IPS DF 4.7 (cell line): ENCODE data around the gene PODXL2.

ENCODE experiments used
- DNase-seq: peaks from one replicate; pipeline ENCODE4 v3.0.0-alpha.2; 2013; ENCODE audit warnings: low spot score; ENCODE audit errors: extremely low read depth

The PODXL2 gene

GRCh38 chr3:127629467-127630403 is 750 bp downstream of the PODXL2 start:
- no peak for DNase-seq

- DNase-seq, result no peak
These were observed 2.1 kb downstream of the PODXL2 start for GRCh38 chr3:127630811-127631714.

GRCh38 chr3:127632035-127632820 is 3.2 kb downstream of the PODXL2 start:
- DNase-seq, result no peak

- DNase-seq, result no peak
These were observed 5.7 kb downstream of the PODXL2 start for GRCh38 chr3:127634653-127635052.

DNA sequence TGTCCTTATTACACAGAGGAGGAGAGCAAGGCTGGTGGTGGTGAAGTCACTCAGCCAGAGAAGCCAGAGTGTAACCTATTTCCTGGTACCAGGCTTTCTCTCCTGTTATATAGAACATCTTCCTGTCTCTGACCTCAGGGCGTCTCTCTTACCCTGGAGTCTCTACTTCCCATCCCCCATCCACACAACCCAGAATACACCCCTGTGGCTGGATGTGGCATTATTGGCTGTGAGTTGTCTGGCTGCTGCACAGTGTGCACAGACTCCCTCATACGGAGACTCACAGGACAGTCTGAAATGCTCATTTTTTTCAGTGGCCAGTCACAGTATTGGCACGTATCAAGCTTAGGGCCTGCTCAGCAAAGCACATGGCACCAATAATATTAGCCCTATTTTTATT is 8.6 kb downstream of the PODXL2 start:
- no peak for DNase-seq

DNA sequence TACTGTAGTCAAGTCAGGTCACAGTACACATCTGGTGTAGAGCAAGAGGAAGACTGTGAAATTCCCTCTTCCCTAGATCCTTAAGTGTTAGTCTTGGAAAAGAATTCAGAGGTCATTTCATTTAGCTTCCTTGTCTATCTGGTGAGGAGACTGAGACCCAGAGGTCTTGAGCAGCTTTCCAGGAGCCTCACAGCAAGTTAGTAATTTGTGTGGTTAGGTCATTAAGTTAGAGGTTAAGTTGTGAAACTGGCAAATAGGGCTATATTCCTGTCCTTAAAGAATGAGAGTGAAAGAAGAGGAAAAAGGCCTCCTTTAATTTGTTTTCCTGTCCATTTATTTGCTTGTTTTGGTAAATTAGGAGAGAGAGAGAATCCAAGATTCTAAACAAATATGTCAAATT is 9.0 kb downstream of the PODXL2 start:
- no peak for DNase-seq

GRCh38 chr3:127639173-127640041 is 10.4 kb downstream of the PODXL2 start:
- no peak for DNase-seq

DNA sequence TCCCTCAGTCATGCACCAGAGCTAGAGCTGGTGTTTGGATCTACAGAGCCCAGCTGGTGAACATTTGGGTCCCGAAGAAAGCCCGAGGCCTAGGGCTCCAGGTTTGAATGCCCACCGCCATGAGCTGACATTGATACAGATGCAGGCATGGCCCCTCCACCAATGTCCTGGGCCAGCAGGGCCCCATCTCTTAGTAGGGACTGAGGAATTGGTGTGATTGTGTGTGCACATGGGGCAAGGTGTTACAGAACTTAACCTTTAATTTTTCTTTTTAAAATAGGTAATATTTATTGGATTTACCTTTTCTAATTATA is 11.0 kb downstream of the PODXL2 start:
- DNase-seq, result no peak

DNA sequence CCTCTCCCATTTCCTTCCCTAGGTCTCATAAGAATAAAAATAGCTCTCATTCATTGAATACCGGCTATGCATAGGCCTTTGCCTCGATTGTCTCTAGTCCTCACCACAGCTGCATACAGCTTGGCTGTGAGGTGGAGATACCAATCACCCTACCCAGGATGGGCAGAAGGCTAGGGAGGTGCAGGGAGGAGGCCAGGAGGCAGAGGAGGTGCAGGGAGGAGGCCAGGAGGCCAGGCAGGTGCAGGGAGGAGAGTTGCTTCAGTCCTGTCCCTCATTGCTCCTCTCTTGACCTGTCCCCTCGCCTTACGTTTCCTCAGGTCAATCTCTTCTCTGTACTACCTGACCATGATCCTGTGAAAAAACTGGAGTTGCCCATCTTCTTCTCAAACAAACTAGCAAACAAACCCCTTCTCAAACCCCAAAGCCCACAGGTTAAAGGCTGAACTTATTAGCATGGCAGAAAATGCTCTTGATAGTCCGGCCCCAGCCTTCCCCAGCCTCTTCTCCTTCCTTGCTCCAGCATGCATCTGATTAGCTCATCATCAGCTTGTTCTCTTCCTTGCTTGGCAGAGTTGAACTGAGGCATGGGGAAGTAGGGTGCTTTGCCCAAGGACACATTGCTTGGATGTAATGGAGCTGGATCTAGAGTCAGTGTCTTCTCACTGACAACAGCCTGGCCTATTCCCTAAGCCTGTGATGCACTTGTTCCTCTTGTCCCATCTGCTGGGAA is 15.8 kb downstream of the PODXL2 start:
- DNase-seq, result no peak

- DNase-seq, result no peak
These were observed 16.5 kb downstream of the PODXL2 start for GRCh38 chr3:127645371-127646015.

- no peak for DNase-seq
These were observed 17.6 kb downstream of the PODXL2 start for GRCh38 chr3:127646501-127647046.

DNA sequence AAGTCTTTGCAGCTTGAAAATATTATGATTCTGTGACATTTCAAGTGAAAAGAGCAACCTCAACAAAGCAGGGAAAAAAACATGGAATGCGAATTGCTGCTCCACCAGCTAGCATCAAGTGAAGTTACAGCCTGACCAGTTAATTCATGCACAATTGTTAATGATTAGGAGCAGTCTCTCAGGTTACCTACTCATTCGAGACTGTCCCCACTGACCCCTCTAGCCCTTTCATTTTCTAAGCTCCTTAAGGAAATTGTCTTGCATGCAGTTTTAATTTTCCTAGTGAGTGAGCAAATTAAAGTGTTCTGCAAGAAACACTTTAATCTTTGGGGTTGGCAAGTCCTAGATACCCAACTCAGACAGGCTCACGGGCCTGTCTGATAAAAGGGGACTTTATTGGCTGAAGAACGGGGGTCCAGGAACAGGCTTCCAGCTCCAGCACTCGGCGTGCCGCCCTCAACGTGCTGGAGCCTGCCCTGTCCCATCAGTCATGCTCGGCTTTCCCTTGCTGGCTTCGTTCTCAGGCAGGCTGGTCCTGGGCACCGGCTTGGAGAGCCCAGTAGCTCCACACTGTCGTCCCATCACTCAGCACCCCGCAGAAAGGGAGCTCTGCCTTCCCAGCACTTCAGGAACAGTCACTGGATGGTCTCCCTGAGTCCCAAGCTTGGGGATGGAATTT is 18.3 kb downstream of the PODXL2 start:
- no peak for DNase-seq

DNA sequence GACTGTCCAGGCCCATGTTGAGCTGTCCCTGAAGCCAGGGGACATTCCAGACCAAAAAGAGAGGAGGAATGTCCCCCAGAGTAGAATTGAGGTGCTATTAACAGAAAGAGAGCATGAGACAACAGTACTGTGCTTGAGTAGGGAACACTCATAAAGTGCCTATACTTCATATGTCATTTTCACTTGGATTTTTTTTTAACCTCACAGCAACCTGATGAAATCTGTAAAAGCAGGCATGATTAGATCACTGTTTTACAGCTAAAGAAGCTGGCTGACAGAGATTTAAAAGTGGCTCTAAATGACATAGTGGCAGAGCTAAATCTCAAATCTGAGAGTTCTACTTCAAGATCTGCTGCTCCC is 18.8 kb downstream of the PODXL2 start:
- DNase-seq, result no peak

GRCh38 chr3:127650236-127650635 is 21.3 kb downstream of the PODXL2 start:
- no peak for DNase-seq

DNA sequence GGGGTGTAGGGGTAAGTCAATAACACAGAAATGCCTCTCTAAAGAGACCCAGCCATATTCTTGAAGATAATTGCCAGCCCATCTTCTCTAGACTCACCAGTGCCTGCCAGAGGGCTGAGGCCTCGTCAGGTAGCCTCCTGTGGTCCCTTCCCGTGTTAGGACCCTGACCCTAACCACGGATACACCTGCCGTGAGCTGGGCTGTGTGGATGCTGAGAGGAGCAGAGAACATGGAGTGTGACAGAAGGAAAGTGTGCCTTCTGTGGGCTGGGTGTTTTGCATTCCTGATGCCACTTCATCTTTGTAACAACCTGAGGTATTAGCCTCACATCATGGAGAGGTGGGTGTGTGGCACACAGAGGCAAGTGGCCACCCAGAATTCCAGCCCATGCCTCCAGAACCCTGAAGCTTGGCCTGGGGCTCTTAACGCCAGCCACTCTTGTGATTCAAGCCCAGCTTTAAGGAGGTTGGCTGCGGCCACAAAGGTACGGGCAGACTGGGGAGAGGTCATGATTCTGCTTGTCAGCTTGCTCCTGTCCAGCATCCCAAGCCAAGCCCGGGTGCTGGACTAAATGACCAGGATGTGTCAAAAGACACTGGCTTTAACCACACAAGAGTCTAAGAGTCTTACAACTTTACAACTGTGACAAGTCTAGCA is 22.7 kb downstream of the PODXL2 start:
- no peak for DNase-seq

- peak; percentile 60 for DNase-seq
These were observed 23.4 kb downstream of the PODXL2 start for GRCh38 chr3:127652246-127652995.

- no peak for DNase-seq
These were observed 25.4 kb downstream of the PODXL2 start for GRCh38 chr3:127654374-127654773.
